ENCODE measurements around the gene STIM1.
"Not testable (repeated sequence)": the region's sequence is repeated elsewhere in the genome, so short reads cannot be mapped to it uniquely, and the experiment has no call there.

Gene STIM1

DNA sequence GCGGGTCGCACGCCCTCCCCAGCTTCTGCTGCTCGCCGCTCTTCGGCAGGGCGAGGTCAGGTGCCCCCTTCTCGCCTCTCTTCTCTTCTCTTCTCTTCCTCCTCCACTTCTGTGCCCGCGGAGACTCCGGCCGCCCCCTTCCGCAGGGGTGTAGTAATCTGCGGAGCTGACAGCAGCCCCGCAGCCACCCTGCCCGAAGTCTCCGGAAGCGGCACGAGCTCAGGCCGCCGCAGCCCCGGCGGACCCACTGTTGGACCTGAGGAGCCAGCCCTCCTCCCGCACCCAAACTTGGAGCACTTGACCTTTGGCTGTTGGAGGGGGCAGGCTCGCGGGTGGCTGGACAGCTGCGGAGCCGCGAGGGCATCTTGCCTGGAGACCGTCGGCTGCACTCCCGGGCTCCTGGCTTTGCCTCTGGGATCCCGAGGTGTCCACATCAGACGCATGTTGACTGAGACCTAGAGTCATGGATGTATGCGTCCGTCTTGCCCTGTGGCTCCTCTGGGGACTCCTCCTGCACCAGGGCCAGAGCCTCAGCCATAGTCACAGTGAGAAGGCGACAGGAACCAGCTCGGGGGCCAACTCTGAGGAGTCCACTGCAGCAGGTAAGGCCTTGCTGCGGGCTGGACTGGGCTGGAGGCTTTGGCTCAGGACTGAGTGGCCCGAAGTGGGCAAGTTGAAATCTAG, 486 bp downstream of the STIM1 start:
- no peak for DNase-seq (ENCODE audit: low read depth, low spot score)

DNA sequence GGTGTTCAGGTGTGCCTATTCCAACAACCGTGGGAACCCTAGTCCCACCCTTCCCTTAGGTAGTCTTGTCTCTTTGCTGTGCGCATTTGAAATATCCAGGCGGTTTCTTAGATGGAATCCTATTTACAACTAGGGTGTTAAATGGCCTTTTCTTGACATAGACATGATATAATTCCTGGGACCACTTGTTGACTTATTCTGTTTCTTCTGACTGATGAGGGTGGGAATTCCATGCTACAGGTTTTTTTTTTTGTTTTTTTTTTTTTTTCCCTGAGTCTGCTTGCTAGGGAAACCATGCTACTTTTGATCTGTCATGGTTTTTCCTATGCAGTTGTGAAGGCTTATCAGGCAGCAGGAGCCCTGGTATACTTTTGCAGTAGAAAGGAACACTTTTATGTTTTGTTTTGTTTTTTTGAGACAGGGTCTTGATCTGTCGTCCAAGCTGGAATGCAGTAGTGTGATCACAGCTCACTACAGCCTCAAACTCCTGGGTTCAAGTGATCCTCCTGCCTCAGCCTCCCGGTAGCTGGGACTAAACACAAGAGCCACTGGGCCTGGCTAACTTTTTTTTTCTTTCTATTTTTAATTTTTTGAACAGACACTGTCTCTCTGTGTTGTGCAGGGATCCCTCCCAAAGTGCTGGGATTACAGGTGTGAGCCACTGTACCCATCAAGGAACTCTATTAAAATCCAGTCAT, 1.5 kb downstream of the STIM1 start:
- no peak for DNase-seq (ENCODE audit: low read depth, low spot score)

DNA sequence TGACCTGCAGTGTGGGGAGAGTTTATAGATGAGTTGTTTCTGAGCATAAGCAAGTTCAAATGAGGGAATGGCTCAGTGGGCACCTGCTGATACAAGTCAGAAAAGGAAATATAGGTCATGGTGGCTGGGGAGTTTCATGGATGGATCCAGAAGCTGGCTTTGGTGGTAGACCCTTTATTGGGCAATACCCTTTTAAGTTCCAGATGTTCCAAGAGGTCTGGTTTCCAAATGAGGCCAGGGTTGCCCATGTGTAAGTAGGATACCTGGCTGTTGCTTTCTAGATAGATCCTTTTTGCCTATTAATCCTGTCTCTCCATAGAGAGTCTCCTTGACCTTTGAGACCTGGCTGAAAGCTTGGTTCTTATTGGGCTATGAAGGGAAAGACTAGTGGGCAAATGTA, 2.2 kb downstream of the STIM1 start:
- no peak for DNase-seq (ENCODE audit: low read depth, low spot score)

DNA sequence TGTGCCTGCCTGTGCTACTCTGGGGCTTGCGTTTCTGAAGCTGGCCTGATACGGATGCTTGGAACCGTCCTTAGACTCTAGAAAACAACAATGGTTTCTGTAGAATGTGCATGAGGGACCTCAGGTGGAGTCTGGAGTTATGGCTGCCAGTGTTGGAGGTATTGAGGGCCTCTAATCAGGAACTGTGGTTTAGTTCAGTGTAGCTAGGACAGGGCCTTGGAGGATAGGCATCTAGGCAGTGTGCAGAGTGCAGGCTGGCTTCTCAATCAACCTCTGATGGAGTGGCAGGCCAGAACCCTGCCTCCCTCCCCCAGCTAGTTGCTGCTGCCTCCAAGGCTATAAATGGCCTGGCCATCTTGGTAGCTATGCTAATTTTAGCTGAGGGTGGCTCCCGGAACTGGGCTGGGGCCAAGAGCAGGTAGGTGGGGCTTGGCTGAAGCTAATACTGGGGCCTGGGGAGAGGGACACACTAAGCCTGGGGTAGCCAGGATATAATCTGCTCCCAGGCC, 4.0 kb downstream of the STIM1 start:
- no peak for DNase-seq (ENCODE audit: low read depth, low spot score)

DNA sequence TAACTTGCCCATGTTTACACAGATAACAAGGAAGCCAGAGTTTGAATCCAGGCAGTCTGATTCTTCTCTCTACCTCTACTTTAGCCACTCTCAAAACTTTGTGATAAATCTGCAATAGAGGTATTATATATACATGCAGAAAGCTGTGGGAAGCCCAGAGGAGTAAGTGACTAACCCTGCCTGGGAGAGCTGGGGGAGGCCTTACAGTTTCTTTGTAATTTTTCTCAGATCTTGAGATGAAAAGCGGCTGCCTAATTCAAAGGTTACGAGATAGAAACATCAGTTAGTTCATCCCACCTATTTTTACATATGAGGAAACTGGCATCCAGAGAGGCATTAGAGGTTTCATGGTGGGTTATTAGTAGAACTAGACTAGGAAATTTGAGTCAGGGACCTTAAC, 4.9 kb downstream of the STIM1 start:
- DNase-seq (ENCODE audit: low read depth, low spot score): no peak

DNA sequence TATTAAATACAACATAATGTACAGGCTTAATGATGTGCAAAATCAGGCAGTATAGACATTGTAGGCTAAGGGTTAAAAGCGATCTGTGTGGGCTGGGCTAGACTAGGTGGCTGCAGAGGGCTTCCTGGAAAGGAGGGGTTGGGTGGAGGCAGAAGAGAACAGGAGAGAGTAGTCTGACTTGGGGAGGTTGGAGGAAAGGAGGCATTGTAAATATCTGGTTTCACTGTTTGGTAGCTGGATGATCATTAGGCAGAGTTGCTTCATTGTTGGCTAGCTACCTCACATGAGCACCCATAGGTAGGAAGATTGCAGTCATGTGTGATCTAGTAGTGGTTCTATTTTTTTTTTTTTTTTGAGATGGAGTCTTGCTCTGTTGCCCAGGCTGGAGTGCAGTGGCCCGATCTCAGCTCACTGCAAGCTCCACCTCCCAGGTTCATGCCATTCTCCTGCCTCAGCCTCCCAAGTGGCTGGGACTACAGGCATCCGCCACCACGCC, 5.5 kb downstream of the STIM1 start:
- not testable (repeated sequence) for DNase-seq (ENCODE audit: low read depth, low spot score)

DNA sequence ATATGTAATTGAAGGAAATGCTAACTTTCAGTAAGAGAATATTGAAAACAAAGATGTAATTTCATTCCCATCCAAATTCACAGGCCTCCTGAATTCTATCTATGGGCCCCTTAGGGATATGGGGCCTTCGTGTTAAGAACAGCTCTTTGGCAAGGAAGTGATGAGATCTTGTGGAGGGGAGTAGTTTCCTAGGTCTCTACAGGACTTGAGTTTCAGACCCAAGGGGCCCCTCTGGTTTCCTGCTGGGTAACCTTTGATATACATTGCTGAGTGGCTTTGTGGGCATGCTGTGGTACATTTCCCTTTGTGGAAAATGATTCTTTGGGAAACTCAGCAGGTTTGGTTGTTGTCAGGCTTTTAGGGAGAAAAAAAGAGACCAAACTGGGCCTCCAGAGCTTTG, 6.2 kb downstream of the STIM1 start:
- peak; percentile 68 for DNase-seq (ENCODE audit: low read depth, low spot score)

DNA sequence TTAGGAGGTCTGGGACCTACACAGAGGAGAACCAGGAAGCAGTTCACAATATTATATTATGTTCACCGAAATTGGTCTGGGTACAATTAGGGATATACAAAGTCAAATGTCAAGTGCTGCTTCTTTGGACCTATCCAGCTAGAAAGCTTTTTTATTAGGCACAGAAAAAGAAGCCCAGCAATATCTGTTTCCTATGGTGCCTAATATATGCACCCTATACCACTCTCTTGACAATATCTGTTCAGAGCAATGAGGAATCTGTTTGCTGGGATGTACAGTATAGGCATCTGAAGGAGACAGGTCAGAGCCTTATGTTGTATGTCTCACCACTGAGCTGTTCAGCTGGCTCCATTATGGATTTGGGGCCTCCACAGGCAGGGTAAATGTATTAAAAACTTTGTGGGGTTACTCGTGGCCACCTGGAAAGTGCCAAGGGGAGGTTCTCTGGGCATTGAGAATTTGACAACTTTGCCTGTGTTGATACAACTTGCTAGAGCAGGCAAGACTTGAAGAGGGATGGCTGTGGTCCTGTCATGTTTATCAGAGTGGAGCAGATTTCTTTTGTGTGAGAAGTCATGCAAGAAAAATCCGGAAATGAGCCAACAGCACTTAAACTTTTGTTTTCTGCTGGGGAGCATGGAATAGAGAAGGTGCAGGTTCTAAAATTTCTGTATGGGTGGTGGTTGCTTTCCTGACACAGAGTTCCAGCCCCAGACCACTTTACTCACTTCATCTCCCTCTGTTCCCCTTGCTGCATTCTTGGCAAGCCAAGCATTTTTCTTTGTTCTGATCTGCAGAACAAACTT, 10.1 kb downstream of the STIM1 start:
- no peak for DNase-seq (ENCODE audit: low read depth, low spot score)

DNA sequence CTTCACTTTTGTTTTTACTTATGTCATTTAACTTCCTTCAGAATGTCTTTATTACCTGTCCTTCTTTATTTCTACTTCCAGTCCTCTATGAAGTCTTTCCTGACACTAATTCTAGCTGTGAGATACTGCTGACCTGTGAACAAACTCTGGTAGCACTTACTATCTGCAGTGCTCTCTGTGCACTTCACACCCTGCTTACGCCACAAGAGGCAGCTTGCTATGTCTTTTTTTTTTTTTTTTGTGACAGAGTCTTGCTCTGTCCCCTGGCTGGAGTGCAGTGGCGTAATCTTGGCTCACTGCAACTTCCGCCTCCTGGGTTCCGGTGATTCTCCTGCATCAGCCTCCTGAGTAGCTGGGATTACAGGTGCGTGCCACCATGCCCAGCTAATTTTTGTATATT, 10.7 kb downstream of the STIM1 start:
- no peak for DNase-seq (ENCODE audit: low read depth, low spot score)

DNA sequence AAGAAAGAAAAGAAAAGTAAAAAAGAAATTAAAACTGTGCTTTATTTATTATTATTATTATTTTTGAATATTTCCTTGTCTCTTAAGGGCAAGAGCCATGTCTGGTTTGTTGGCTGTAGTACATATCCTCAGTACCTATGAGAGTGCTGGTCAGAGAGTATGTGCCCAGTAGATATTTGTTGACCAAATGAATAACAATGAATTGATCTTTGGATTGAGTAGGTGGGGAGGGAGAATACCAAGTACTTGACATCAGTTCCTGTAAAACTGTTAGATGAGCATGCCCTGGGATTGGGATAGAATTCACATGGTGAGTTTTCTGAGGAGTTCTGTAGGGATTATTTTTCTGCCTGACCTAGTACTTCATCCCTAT, 11.4 kb downstream of the STIM1 start:
- no peak for DNase-seq (ENCODE audit: low read depth, low spot score)

DNA sequence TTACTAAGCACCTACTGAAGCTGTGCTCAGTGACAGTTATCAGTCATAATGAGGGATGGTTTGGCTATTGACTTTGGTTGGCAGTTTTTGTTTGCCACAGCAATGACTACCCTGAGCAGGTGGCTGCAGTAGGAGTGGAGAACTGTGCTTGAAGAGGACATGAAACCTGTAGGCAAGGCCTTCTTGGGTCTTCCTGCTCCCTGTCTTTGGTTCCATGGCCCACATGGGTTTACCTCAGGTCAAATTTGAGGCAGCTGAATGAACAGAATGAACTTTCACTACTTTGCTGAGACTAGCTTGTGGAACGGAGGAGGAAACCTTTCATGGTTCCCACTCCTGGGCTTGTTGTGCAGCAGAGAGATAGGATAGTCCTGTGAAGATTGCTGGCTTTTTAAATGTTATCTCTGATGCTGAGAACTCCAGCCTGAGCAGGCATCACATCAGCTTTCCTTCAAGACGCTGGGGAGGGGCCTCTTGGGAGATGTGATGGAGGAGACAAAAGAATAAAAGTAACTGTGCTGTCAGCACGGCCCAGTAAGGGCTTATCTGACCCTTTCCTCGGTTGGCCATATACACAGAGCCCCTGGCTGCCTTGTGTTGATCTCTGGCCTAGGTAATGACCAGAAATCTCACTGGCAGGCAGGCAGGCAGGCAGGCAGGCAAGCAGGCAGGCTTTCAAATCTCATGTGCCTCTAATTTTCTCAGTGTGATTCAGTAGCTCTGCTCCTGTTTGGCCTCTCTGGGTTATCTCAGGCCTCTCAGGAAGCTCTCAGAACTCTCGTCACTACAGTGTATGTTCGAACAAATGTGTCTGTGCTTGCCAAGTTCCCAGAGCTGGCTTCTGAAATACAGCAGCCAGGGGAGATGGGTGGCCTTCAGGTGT, 12.0 kb downstream of the STIM1 start:
- DNase-seq (ENCODE audit: low read depth, low spot score): no peak

DNA sequence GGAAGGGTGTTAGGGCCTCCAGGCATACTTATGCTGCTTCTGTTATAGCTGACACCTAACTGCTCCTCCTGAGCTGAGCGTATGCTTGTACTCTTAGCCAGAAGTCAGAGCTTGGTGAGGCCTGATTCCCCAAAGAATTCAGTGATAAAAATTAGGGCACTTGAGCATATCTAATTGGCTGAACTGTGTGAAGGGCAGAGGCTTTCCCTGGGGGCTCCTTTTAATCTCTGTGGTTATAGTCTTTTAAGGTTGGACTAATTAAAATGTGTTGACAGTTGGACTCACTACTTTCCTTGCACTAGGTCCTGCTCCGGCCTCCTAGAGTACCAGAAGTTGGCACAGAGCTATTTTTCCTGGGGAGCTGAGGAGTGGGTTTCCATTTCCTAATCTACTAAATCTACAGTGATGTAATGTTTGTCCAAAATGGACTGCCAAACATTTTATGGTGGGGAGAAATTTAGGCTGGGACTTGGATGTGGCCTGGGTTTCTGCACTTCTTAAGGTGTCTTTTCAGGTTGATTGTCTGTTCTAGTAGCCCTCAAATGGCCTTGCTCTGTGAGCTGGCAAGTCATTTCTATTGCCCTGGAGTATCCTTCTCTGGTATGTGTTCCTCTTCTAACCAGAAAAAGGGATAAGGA, 18.4 kb downstream of the STIM1 start:
- no peak for DNase-seq (ENCODE audit: low read depth, low spot score)

DNA sequence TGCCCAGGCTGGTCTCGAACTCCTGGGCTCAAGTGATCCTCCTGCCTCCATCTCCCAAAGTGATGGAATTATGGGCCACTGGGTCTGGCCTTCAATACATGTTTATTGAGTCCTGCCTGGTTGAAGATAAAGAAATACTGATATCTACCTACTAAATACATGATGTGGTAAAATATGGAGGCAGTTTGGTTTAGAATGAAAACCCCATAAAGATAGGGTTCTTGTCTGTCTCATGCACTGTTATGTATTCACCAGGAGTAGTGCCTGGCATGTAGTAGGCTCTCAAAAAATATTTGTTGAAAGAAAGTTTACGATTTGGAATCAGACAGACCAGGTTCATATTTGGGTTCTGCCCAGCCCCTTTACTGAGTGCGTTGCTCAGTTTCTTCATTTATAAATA, 21.1 kb downstream of the STIM1 start:
- DNase-seq (ENCODE audit: low read depth, low spot score): no peak

DNA sequence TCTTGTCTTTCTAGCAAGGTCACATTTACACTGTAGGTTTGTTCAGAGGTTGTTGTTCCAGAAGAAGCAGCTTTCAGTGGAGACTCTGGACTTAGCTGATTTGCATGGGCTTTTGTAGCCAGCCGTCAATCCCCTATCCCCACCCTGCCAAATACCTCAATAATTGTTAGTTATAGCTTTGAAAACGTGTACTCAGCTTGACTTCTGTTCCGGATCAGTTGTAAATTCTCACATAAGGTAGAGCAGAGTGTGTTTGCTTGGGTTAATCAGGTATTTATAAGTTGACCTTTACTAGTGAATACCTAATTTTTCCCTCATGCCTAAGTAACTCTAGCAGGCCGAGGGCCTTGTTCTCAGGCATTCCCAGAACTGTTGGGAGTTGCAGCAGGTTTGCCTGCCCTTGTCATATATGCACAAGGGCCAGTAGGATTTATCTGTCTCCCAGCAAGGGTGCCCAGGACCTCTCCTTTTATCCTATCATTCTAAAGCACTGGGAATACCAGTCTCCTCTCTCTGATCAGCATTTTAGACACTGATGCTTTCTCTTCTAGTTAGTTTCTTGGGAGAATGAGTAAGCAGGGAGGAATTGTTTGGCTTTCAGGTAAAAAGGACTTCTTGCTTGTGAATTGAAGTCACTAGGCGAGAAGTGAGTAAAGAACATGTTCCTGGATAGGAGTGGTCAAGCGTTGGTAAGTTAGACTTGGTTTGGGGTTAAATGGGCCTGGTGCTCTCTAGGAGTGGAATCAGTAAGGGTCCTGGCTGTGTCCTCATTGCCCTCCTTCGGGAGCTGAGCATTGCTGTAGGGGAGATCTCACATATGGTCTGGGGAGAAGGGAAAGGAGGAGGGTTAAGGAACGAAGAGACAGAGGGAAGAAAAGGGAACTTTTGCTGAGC, 22.1 kb downstream of the STIM1 start:
- DNase-seq (ENCODE audit: low read depth, low spot score): no peak

DNA sequence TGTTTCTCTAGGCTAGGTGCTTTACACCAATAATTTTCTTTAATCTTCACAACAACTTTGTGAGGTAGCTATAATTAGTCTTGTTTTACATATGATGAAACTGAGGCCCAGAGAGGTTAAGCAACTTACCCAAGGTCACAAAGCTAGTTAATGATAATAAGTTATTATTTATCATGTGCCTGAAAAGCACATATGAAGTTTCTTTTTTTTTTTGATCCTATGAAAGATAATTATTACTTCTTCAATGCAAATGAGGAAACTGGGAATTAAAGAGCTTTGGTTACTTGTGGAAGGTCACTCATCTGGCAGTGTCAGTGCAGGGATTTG, 22.8 kb downstream of the STIM1 start:
- DNase-seq (ENCODE audit: low read depth, low spot score): no peak

DNA sequence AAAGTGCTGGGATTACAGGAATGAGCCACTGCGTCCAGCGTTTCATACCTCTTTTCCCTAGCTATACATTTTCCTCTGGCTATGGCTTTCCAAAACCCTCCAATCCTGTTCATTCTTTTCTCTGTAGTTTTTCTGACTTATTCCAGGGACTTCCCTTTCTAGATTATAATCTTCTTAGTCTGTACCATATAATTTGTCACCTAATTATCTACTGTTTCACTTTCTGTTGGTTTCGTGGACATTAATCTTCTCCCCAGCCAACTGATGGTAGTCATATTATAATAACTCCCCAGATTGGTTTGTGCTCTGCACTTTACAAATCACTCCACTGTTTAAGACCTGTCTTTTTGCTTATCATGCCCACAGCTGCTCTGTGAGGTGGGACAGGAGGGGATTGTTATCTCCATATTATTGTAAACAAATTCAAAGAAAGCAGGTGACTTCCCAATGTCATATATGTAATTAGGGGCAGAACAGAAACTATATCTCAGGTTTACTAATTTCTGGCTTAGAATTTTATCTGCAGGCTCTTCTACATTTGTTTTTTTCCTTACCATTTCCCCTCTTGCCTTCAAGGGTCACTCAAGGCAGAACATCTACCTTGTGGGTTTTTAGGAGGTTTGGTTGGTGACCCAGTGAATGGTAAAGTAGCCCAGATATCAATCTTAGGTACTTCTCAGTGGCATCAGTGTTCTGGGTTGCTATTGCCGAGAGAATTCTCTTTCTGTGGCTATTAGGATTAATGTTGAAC, 23.9 kb downstream of the STIM1 start:
- DNase-seq (ENCODE audit: low read depth, low spot score): no peak

DNA sequence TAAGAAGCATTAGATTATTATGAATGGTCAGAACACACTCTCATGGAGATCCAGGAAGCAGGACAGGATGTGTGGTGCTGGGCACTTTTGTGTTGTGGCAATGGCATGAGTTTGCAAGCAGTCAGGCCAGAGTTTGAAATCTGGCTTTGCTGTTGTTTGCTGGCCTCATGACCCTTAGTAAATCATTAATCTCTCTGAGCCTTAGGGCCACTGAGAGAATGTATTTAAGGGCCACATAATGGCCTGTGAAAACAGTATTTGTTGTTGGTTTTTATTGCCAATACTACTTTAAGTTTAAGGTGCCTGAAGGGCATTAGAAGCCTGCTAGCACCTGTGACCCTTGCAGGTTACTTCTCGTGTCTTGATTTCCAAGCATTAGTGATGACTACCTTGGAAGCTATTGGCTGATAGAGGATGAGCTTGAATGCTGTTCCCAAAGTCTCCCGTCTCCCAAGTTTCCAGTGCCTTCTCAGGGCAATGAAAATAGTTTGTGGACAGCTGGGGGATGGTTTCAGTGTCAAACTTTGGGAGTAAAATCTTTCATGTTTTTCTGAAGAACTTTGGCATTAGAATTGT, 24.6 kb downstream of the STIM1 start:
- no peak for DNase-seq (ENCODE audit: low read depth, low spot score)

DNA sequence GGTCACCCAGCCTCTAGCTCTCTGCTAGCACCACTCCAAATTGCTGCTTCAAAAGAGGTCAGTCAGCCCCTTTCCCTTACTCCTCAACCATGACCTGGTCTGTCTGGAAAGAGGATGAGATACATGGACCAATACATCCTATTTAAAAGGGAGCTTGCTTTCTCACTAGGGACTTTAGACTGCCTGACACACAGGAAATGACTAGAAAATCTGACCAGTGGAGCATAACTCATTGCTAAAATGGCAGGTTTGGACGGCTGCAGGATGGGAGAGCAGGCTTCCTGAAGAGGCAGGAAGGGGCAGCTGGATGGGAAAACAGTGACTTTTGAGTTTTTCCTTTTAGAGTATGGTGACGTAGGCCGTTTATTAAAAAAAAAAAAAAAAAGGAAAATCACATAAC, 25.3 kb downstream of the STIM1 start:
- DNase-seq (ENCODE audit: low read depth, low spot score): no peak

DNA sequence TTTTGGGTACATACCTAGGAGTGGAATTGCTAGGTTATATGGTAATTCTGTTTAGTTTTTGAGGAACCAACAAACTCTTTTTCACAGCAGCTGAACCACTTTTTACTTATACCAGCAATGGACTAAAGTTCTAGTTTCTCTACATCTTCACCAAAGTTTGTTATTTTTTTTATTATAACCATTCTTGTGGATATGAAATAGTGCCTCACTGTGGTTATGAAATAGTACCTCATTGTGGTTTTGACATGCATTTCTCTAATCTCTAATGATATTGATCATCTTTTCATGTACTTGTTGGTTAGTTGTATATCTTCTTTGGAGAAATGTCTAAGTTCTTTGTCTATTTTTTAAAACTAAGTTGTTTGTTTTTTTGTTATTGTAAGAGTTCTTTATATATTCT, 27.2 kb downstream of the STIM1 start:
- no peak for DNase-seq (ENCODE audit: low read depth, low spot score)
